Upper lobe of left lung (tissue), 4 donors: Measurements from ENCODE around the gene TNNC2.

Source experiments
- CTCF ChIP-seq, 6 experiments: fragments of 450-650 bp in 4 of 6; fragments of 200-600 bp in 2 of 6; sonication (generic) in 2 of 6; IDR thresholded peaks; one replicate each; pipeline ENCODE4 v1.5.1; 2016 to 2019; ENCODE audit warnings: antibody characterized with exemption in 6 of 6
- EP300 ChIP-seq, 4 donors: sonication (generic); formaldehyde crosslinking; IDR thresholded peaks; one replicate each; pipeline ENCODE4 v1.5.1; 2017; ENCODE audit warnings: antibody characterized with exemption in 4 of 4, control low read depth in 2 of 4
- POLR2A ChIP-seq, 4 donors: fragments of 450-650 bp; IDR thresholded peaks; one replicate each; pipeline ENCODE4 v1.5.1; 2016 to 2017; ENCODE audit warnings: antibody characterized with exemption in 4 of 4, mild to moderate bottlenecking in 2 of 4
- POLR2AphosphoS5 ChIP-seq, 2 donors: sonication (generic); formaldehyde crosslinking; IDR thresholded peaks; one replicate each; pipeline ENCODE4 v1.5.1; 2017; ENCODE audit warnings: antibody characterized with exemption in 2 of 2

GRCh38 chr20:45848969-45849582, 22.0 kb upstream of the TNNC2 start:
- TF ChIP-seq CTCF (IDR thresholded peaks at IDR 0.05) (no peak), POLR2AphosphoS5 (IDR thresholded peaks at IDR 0.05) (no peak), POLR2A (IDR thresholded peaks at IDR 0.05) (no peak), EP300 (IDR thresholded peaks at IDR 0.05) (no peak)
